Uterus (tissue), 4 donors: Measurements from ENCODE around the gene PLEKHM1. TPM values are rescaled to one million over a fixed set of nuclear protein-coding genes. Genes with fewer than 3 reads are reported as not detected.

Source experiments
- DNase-seq, 2 donors: peaks; one replicate each; pipeline ENCODE4 v3.0.0-alpha.2; 2019 to 2020
- H3K27ac ChIP-seq, 2 donors: fragments of 200-600 bp; sonication (generic); 1 replicate in 1 of 2; 2 replicates in 1 of 2; pipeline ENCODE4 v1.5.1; 2016 to 2018
- H3K27me3 ChIP-seq, 2 donors: fragments of 200-600 bp; sonication (generic); one replicate each; pipeline ENCODE4 v1.5.1; 2018 to 2019; ENCODE audit warnings: control low read depth in 1 of 2
- H3K36me3 ChIP-seq, 2 donors: fragments of 200-600 bp; sonication (generic); one replicate each; pipeline ENCODE4 v1.5.1; 2019; ENCODE audit warnings: control low read depth in 1 of 2
- H3K4me1 ChIP-seq, 2 donors: fragments of 200-600 bp; sonication (generic); one replicate each; pipeline ENCODE4 v1.5.1; 2018 to 2019; ENCODE audit warnings: control low read depth in 1 of 2
- H3K4me3 ChIP-seq, 2 donors: fragments of 200-600 bp; sonication (generic); 1 replicate in 1 of 2; 2 replicates in 1 of 2; pipeline ENCODE4 v1.5.1; 2018 to 2019; ENCODE audit warnings: mild to moderate bottlenecking in 1 of 2
- H3K9me3 ChIP-seq, 2 donors: fragments of 200-600 bp; sonication (generic); one replicate each; pipeline ENCODE4 v1.5.1; 2019; ENCODE audit warnings: control low read depth in 1 of 2
- POLR2A ChIP-seq, 2 donors: fragments of 450-650 bp; IDR thresholded peaks; one replicate each; pipeline ENCODE4 v1.6.1; 2016; ENCODE audit warnings: antibody characterized with exemption in 2 of 2, mild to moderate bottlenecking in 1 of 2, moderate library complexity in 1 of 2
- intact Hi-C: fragments of 100-400 bp; cut with DNase I; formaldehyde crosslinking; loops from one replicate; pipeline ENCODE4 v1.15.1; 2023; ENCODE audit warnings: low total_unique reads
- total RNA-seq, 4 donors: library from RNA; depleted of rRNA in 3 of 4; stranded (reverse); fragments of >200 nt in 3 of 4; gene quantifications; one replicate each; pipeline versions ENCODE4 v1.1.0 to v1.2.4, GENCODE V29; 2014 to 2023
- TF ChIP-seq, protein P1 (sequence below), 4 experiments: fragments of 200-600 bp in 2 of 4; fragments of 450-650 bp in 2 of 4; sonication (generic) in 2 of 4; IDR thresholded peaks; one replicate each; pipeline ENCODE4 v1.5.1; 2016 to 2019; ENCODE audit warnings: antibody characterized with exemption in 4 of 4, mild to moderate bottlenecking in 2 of 4, moderate library complexity in 1 of 4
- donor health status: DM: yes; HTN: yes; CAD: no.

The PLEKHM1 gene
- total RNA-seq, 4 donors from 2014 or later, result 6.9 to 107 (median 33.0) TPM

DNA sequence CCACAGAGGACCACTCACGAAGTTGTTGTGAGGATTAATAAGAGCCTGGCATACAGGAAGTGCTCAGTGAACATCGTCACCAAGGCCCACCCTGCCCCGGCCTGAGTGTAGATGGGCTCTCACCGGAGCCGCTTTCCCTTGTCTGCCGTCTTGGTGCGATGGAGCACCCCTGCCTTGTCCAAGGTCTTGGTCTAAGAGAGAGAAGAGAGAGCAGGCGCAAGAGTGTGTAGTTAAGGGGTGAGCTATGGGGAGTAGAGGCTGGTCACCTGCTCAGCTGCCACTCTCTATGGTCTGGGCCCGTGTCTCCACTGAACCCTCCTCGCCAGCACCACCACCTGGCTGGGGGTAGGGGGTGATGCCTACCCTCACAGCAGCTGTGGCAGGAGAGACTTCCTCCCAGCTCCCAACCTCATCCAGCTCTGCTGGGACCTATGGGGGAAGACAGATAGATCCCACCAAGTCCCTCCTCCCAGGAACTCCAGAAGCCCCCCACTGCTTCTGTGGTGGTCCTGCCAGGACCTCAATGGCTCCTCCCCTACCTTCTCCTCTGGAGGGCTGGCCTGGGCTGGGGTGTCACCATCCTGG, 86.5 kb downstream of the PLEKHM1 start:
- H3K36me3 ChIP-seq, result no peaks in the 10 kb centered on the region
- TF ChIP-seq POLR2A (IDR thresholded peaks at IDR 0.05), result no peak
- TF ChIP-seq, protein P1, sequence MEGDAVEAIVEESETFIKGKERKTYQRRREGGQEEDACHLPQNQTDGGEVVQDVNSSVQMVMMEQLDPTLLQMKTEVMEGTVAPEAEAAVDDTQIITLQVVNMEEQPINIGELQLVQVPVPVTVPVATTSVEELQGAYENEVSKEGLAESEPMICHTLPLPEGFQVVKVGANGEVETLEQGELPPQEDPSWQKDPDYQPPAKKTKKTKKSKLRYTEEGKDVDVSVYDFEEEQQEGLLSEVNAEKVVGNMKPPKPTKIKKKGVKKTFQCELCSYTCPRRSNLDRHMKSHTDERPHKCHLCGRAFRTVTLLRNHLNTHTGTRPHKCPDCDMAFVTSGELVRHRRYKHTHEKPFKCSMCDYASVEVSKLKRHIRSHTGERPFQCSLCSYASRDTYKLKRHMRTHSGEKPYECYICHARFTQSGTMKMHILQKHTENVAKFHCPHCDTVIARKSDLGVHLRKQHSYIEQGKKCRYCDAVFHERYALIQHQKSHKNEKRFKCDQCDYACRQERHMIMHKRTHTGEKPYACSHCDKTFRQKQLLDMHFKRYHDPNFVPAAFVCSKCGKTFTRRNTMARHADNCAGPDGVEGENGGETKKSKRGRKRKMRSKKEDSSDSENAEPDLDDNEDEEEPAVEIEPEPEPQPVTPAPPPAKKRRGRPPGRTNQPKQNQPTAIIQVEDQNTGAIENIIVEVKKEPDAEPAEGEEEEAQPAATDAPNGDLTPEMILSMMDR (IDR thresholded peaks at IDR 0.05), result no peak
- no peak for DNase-seq
- no peaks in the 10 kb centered on the region for H3K9me3 ChIP-seq
- H3K4me3 ChIP-seq, result no peak overlapping the region
- intact Hi-C loops, result no loop called here
- no peak overlapping the region for H3K27ac ChIP-seq
- H3K27me3 ChIP-seq, result no peaks in the 10 kb centered on the region
- H3K4me1 ChIP-seq, result no peaks in the 10 kb centered on the region

DNA sequence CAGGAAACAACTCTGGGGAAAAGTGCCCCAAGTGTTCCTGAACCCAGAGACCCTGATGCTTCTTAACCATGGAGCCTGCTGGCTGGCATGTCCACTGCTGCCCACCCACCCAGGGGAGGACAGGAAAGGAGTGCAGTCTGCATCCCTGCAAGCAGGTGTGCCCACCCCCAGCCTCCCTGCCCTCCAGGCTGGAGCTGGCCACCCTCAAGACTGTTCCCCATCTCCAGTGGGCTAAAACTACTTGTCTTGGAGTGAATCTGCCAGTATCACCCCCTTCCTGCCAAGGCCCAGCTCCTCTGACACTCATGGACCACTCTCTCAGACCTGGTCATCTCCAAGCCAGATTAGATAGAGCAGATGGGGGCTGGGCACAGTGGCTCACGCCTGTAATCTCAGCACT, 87.6 kb downstream of the PLEKHM1 start:
- DNase-seq, result no peak
- no peaks in the 10 kb centered on the region for H3K36me3 ChIP-seq

DNA sequence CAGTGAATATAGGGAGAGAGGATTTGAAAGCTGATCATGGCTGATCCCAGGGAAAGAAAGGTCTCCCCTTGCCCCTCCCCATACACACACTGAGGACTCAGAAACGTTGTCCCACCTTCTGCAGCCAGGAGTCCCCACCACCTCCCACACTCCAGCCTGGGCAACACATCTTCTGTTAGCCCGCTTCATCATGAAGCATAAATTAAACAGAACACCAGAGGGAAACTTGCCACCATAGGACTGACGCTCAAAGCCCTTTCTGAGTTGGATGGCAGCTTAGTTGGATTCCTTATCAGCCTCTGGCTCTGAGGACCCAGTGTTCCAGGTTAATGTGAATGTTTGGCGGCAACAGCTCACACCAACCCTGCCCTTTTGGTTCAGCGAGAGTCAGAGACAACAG, 91.7 kb downstream of the PLEKHM1 start:
- H3K4me1 ChIP-seq, result no peaks in the 10 kb centered on the region
- no peaks in the 10 kb centered on the region for H3K27me3 ChIP-seq
- intact Hi-C loops, result no loop called here
- TF ChIP-seq POLR2A (IDR thresholded peaks at IDR 0.05), result no peak
- no peaks in the 10 kb centered on the region for H3K9me3 ChIP-seq
- H3K27ac ChIP-seq, result no peak overlapping the region
- no peak overlapping the region for H3K4me3 ChIP-seq
- H3K36me3 ChIP-seq, result no peaks in the 10 kb centered on the region
- DNase-seq, result no peak

More for the DNA sequence above, 87.6 kb downstream of the PLEKHM1 start:
- Histone ChIP-seq H3K9me3 (no peaks in the 10 kb centered on the region), H3K27ac (no peak overlapping the region), H3K4me3 (no peak overlapping the region), H3K4me1 (no peaks in the 10 kb centered on the region), H3K27me3 (no peaks in the 10 kb centered on the region)
- intact Hi-C loops, result no loop called here
- TF ChIP-seq POLR2A (IDR thresholded peaks at IDR 0.05), result no peak
- TF ChIP-seq, protein P1 (IDR thresholded peaks at IDR 0.05), result no peak

DNA sequence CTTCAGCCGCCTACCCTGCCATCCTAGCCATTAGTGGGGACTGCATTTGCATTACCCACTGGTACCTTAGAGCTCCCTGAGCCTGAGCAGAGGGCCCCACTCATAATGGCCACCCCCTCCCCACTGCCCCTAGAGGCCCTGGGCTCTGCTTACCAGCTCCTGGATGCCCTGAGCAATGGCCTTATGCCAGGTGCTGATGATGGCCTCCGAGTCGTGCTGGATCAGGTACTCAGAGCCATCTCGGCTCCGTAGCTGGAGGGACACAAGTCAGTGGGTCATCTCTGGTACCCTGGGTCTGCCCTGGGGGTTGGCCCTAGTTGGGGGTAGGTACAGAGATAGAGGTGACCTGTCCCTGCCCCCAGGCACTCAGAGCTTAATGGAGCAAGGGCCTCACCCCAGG, 92.7 kb downstream of the PLEKHM1 start:
- TF ChIP-seq, protein P1 (IDR thresholded peaks at IDR 0.05), result no peak
- no peak for TF ChIP-seq POLR2A (IDR thresholded peaks at IDR 0.05)
- no peaks in the 10 kb centered on the region for H3K36me3 ChIP-seq

DNA sequence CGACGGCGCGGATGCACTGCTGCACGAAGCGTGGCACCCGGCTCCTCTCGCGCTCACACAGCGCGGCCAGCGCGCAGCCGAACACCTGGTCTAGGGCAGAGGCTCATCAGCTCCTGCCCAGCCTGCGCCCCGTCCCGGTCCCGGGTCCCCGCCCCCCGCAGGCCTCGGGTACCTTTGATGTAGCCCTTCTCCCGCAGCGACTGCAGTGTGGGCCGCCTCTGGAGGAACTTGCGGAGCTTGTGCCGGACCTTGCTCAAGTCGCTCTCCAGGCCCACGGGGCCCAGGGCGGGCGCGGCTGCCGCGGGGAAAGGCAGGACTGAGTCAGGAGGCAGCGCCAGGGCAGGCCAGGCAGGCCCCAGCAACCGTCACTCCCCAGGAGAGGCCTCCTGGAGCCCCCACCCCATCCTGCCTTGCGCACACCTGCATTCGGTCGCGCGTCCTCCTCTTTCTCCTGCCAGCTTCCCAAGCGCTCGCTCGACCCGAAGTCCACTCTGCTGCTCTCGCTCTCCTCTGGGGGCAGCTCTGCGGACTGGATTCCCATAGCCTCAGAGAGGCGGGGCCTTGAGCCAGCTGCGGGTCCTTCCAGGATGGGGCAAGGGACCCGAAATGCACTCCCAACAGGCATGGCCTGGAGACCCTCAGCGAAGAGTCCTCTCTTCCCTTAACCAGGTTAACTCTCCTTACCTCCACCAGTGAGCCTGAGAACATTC, 93.9 kb downstream of the PLEKHM1 start:
- Histone ChIP-seq H3K4me3 (no peak overlapping the region), H3K27ac (no peak overlapping the region), H3K27me3 (no peaks in the 10 kb centered on the region), H3K9me3 (no peaks in the 10 kb centered on the region), H3K36me3 (no peaks in the 10 kb centered on the region), H3K4me1 (no peaks in the 10 kb centered on the region)
- no peak for TF ChIP-seq POLR2A (IDR thresholded peaks at IDR 0.05)
- TF ChIP-seq, protein P1 (IDR thresholded peaks at IDR 0.05), result no peak
- intact Hi-C loops, result no loop called here
- no peak for DNase-seq

More for the DNA sequence above, 92.7 kb downstream of the PLEKHM1 start:
- Histone ChIP-seq H3K4me1 (no peaks in the 10 kb centered on the region), H3K27me3 (no peaks in the 10 kb centered on the region), H3K4me3 (no peak overlapping the region), H3K9me3 (no peaks in the 10 kb centered on the region), H3K27ac (no peak overlapping the region)
- intact Hi-C loops, result no loop called here
- DNase-seq, result no peak
